Mesenchymal stem cell (in vitro differentiated cells and primary cell): ENCODE measurements around the gene TTC3.

Experiments used
- DNase-seq: peaks from one replicate; pipeline ENCODE4 v3.0.0-alpha.2; 2013
- H2AFZ ChIP-seq: one replicate; pipeline ENCODE4 v1.6.1; 2013; ENCODE audit warnings: low read depth, mild to moderate bottlenecking, control low read depth, inconsistent platforms, low read length, moderate library complexity
- H2AK5ac ChIP-seq: 2 replicates; pipeline ENCODE4 v1.6.1; 2013; ENCODE audit warnings: low read length, moderate library complexity, mild to moderate bottlenecking, inconsistent platforms; ENCODE audit not compliant: severe bottlenecking
- H2BK120ac ChIP-seq: one replicate; pipeline ENCODE4 v1.6.1; 2013; ENCODE audit warnings: low read depth, mild to moderate bottlenecking, inconsistent platforms, low read length, moderate library complexity
- H2BK12ac ChIP-seq, 2 experiments: one replicate each; pipeline ENCODE4 v1.6.1; 2013; ENCODE audit warnings: inconsistent platforms in 2 of 2, low read length in 2 of 2, mild to moderate bottlenecking in 2 of 2, moderate library complexity in 2 of 2, control low read depth in 1 of 2
- H2BK15ac ChIP-seq: one replicate; pipeline ENCODE4 v1.6.1; 2013; ENCODE audit warnings: mild to moderate bottlenecking, low read depth, inconsistent platforms; ENCODE audit not compliant: poor library complexity, severe bottlenecking
- H2BK5ac ChIP-seq: 2 replicates; pipeline ENCODE4 v1.6.1; 2013; ENCODE audit warnings: low read depth, mild to moderate bottlenecking, low read length, control low read depth, inconsistent platforms; ENCODE audit not compliant: poor library complexity, severe bottlenecking
- H3K14ac ChIP-seq, 2 experiments: one replicate each; pipeline ENCODE4 v1.6.1; 2013; ENCODE audit warnings: inconsistent platforms in 2 of 2, low read length in 2 of 2, control low read depth in 1 of 2, mild to moderate bottlenecking in 1 of 2, moderate library complexity in 1 of 2
- H3K18ac ChIP-seq, 2 experiments: one replicate each; pipeline ENCODE4 v1.6.1; 2013; ENCODE audit warnings: inconsistent platforms in 2 of 2, low read length in 2 of 2, control low read depth in 1 of 2, low read depth in 1 of 2, mild to moderate bottlenecking in 1 of 2
- H3K23ac ChIP-seq, 2 experiments: one replicate each; pipeline ENCODE4 v1.6.1; 2013; ENCODE audit warnings: inconsistent platforms in 2 of 2, low read length in 2 of 2, mild to moderate bottlenecking in 2 of 2, moderate library complexity in 2 of 2, control low read depth in 1 of 2
- H3K27ac ChIP-seq: 2 replicates; pipeline ENCODE4 v1.5.1; 2013; ENCODE audit warnings: mild to moderate bottlenecking, moderate library complexity, low read length, control low read depth, inconsistent platforms; ENCODE audit not compliant: poor library complexity, severe bottlenecking
- H3K27me3 ChIP-seq, 2 experiments: 2 replicates each; pipeline versions ENCODE4 v1.6.1 to v1.7.0; 2013; ENCODE audit warnings: low read length in 2 of 2, mild to moderate bottlenecking in 2 of 2, moderate library complexity in 2 of 2, control low read depth in 1 of 2, inconsistent platforms in 1 of 2; ENCODE audit not compliant: control insufficient read depth in 1 of 2, insufficient read depth in 1 of 2
- H3K36me3 ChIP-seq, 2 experiments: 2 replicates each; pipeline versions ENCODE4 v1.6.1 to v1.7.0; 2013; ENCODE audit warnings: low read length in 2 of 2, control low read depth in 1 of 2, inconsistent platforms in 1 of 2, low read depth in 1 of 2, mild to moderate bottlenecking in 1 of 2; ENCODE audit not compliant: insufficient read depth in 2 of 2, control insufficient read depth in 1 of 2
- H3K4ac ChIP-seq, 2 experiments: one replicate each; pipeline ENCODE4 v1.6.1; 2013; ENCODE audit warnings: inconsistent platforms in 2 of 2, low read length in 2 of 2, mild to moderate bottlenecking in 2 of 2, moderate library complexity in 2 of 2, control low read depth in 1 of 2, low read depth in 1 of 2
- H3K4me1 ChIP-seq: 2 replicates; pipeline ENCODE4 v1.6.1; 2013; ENCODE audit warnings: low read depth, low read length, control low read depth; ENCODE audit not compliant: control insufficient read depth, insufficient read depth
- H3K4me2 ChIP-seq: 2 replicates; pipeline ENCODE4 v1.6.1; 2013; ENCODE audit warnings: low read length, mild to moderate bottlenecking, inconsistent platforms; ENCODE audit not compliant: poor library complexity, severe bottlenecking
- H3K4me3 ChIP-seq, 2 experiments: 2 replicates each; pipeline versions ENCODE4 v1.5.1 to v1.7.0; 2013; ENCODE audit warnings: low read length in 2 of 2, mild to moderate bottlenecking in 2 of 2, control low read depth in 1 of 2, low read depth in 1 of 2; ENCODE audit not compliant: insufficient read depth in 1 of 2
- H3K79me1 ChIP-seq: replicated peaks from 2 replicates; pipeline ENCODE4 v1.6.1; 2013; ENCODE audit warnings: mild to moderate bottlenecking, control low read depth, low read length, inconsistent platforms; ENCODE audit not compliant: poor library complexity, severe bottlenecking
- H3K9ac ChIP-seq: 2 replicates; pipeline ENCODE4 v1.7.0; 2013; ENCODE audit warnings: mild to moderate bottlenecking, low read length, moderate library complexity
- H3K9me3 ChIP-seq: 2 replicates; pipeline ENCODE4 v1.7.0; 2013; ENCODE audit warnings: mild to moderate bottlenecking, low read length; ENCODE audit not compliant: control insufficient read depth
- H4K8ac ChIP-seq: one replicate; pipeline ENCODE4 v1.6.1; 2013; ENCODE audit warnings: inconsistent platforms, mild to moderate bottlenecking, low read length, moderate library complexity
- H4K91ac ChIP-seq: one replicate; pipeline ENCODE4 v1.6.1; 2013; ENCODE audit warnings: mild to moderate bottlenecking, low read length, inconsistent platforms
- WGBS: methylation state at CpG from one replicate; pipeline ENCODE4 v1.1.7; 2013; ENCODE audit warnings: mixed read lengths; 5-methylcytosine and 5-hydroxymethylcytosine counted together

TTC3 gene

GRCh38 chr21:37207441-37208009 is 134.5 kb downstream of the TTC3 start:
- no peak overlapping the region for H2AFZ ChIP-seq
- H3K9ac ChIP-seq, result no peak overlapping the region
- no peak overlapping the region for H4K8ac ChIP-seq
- H2BK120ac ChIP-seq, result no peak overlapping the region
- no peak overlapping the region for H3K4ac ChIP-seq
- peaks cover 14% of the 10 kb centered on the region for H3K4me1 ChIP-seq
- H3K4me3 ChIP-seq, result no peak overlapping the region
- no peak overlapping the region for H3K18ac ChIP-seq
- H3K36me3 ChIP-seq, result peaks cover 2 to 20% of the 10 kb centered on the region in 2 experiments
- no peak for DNase-seq
- no peaks in the 10 kb centered on the region for H3K9me3 ChIP-seq
- 85% methylated on average over 6 of the region's 6 CpGs for WGBS
- no peak overlapping the region for H2BK15ac ChIP-seq
- no peaks in the 10 kb centered on the region for H3K27me3 ChIP-seq
- no peak overlapping the region for H3K4me2 ChIP-seq
- no peak overlapping the region for H2BK5ac ChIP-seq
- no peak overlapping the region for H2BK12ac ChIP-seq
- H3K79me1 ChIP-seq, result peaks cover 3% of the 10 kb centered on the region
- H3K23ac ChIP-seq, result no peak overlapping the region
- H4K91ac ChIP-seq, result no peak overlapping the region
- peak overlapping the region in 1 of 2 experiments; percentile 18 for H3K14ac ChIP-seq
- H2AK5ac ChIP-seq, result no peak overlapping the region
- H3K27ac ChIP-seq, result no peak overlapping the region

GRCh38 chr21:37208056-37208721 is 135.1 kb downstream of the TTC3 start:
- Histone ChIP-seq H4K8ac (no peak overlapping the region), H3K79me1 (peaks cover 2% of the 10 kb centered on the region), H4K91ac (no peak overlapping the region), H2BK12ac (no peak overlapping the region), H3K4me2 (no peak overlapping the region), H3K4me1 (peaks cover 14% of the 10 kb centered on the region), H3K27ac (no peak overlapping the region), H3K9me3 (no peaks in the 10 kb centered on the region), H3K4me3 (no peak overlapping the region), H2AK5ac (no peak overlapping the region), H2AFZ (no peak overlapping the region), H2BK5ac (peak overlapping the region; percentile 5), H3K18ac (no peak overlapping the region), H3K36me3 (peaks cover 0 to 13% of the 10 kb centered on the region in 2 experiments), H2BK120ac (no peak overlapping the region), H3K4ac (no peak overlapping the region), H3K27me3 (no peaks in the 10 kb centered on the region), H3K23ac (no peak overlapping the region), H2BK15ac (no peak overlapping the region), H3K14ac (no peak overlapping the region), H3K9ac (no peak overlapping the region)
- 93% methylated on average over 15 of the region's 15 CpGs for WGBS
- no peak for DNase-seq

GRCh38 chr21:37208741-37209225 is 135.7 kb downstream of the TTC3 start:
- H3K79me1 ChIP-seq, result peaks cover 2% of the 10 kb centered on the region
- no peak overlapping the region for H4K91ac ChIP-seq
- no peak overlapping the region for H2BK5ac ChIP-seq
- H3K4me2 ChIP-seq, result no peak overlapping the region
- H3K9me3 ChIP-seq, result no peaks in the 10 kb centered on the region
- no peak overlapping the region for H3K18ac ChIP-seq
- H3K27me3 ChIP-seq, result no peaks in the 10 kb centered on the region
- no peak overlapping the region for H3K27ac ChIP-seq
- no peak overlapping the region for H3K23ac ChIP-seq
- H2AFZ ChIP-seq, result no peak overlapping the region
- H2AK5ac ChIP-seq, result no peak overlapping the region
- WGBS, result 98% methylated on average over 15 of the region's 15 CpGs
- no peak overlapping the region for H2BK15ac ChIP-seq
- H3K9ac ChIP-seq, result no peak overlapping the region
- no peak for DNase-seq
- H2BK120ac ChIP-seq, result no peak overlapping the region
- H4K8ac ChIP-seq, result no peak overlapping the region
- H3K36me3 ChIP-seq, result peaks cover 0 to 10% of the 10 kb centered on the region in 2 experiments
- no peak overlapping the region for H2BK12ac ChIP-seq
- no peak overlapping the region for H3K4ac ChIP-seq
- H3K4me3 ChIP-seq, result no peak overlapping the region
- H3K14ac ChIP-seq, result no peak overlapping the region
- H3K4me1 ChIP-seq, result peaks cover 14% of the 10 kb centered on the region

- H3K23ac ChIP-seq, result no peak overlapping the region
These were observed 137.1 kb downstream of the TTC3 start for GRCh38 chr21:37210130-37210529.

More at GRCh38 chr21:37210130-37210529, 137.1 kb downstream of the TTC3 start:
- DNase-seq, result no peak
- no peak overlapping the region for H2AFZ ChIP-seq
- H3K4me1 ChIP-seq, result peaks cover 14% of the 10 kb centered on the region
- no peak overlapping the region for H3K4me2 ChIP-seq
- no peak overlapping the region for H3K27ac ChIP-seq
- H3K79me1 ChIP-seq, result peaks cover 2% of the 10 kb centered on the region
- no peak overlapping the region for H3K18ac ChIP-seq
- WGBS, result 97% methylated on average over 7 of the region's 7 CpGs
- no peak overlapping the region for H2BK120ac ChIP-seq
- H3K36me3 ChIP-seq, result no peaks in the 10 kb centered on the region
- no peaks in the 10 kb centered on the region for H3K27me3 ChIP-seq
- no peaks in the 10 kb centered on the region for H3K9me3 ChIP-seq
- no peak overlapping the region for H3K4ac ChIP-seq
- H4K91ac ChIP-seq, result no peak overlapping the region
- H2BK15ac ChIP-seq, result no peak overlapping the region
- H3K14ac ChIP-seq, result no peak overlapping the region
- H4K8ac ChIP-seq, result no peak overlapping the region
- peak overlapping the region; percentile 62 for H2BK5ac ChIP-seq
- H3K9ac ChIP-seq, result no peak overlapping the region
- no peak overlapping the region for H2AK5ac ChIP-seq
- H3K4me3 ChIP-seq, result no peak overlapping the region
- no peak overlapping the region for H2BK12ac ChIP-seq
